NAMALWA (cell line): ENCODE results near the gene SPP1.
"Not testable (repeated sequence)": the region's sequence is repeated elsewhere in the genome, so short reads cannot be mapped to it uniquely, and the experiment has no call there.

Experiments used
- DNase-seq: peaks from one replicate; pipeline ENCODE4 v3.0.0-alpha.2; 2015; ENCODE audit warnings: low spot score

Gene SPP1

GRCh38 chr4:87975466-87975865 is at the start of gene SPP1:
SPP1 (plus strand) TSS chr4:87975714; CDS start chr4:87976896, 1,182 bp downstream.
- DNase-seq: peak; percentile 64

GRCh38 chr4:87926554-87927098 is 48.9 kb upstream of the SPP1 start:
- DNase-seq: no peak

- no peak for DNase-seq
Measured at GRCh38 chr4:87930629-87931028, 44.9 kb upstream of the SPP1 start.

DNA sequence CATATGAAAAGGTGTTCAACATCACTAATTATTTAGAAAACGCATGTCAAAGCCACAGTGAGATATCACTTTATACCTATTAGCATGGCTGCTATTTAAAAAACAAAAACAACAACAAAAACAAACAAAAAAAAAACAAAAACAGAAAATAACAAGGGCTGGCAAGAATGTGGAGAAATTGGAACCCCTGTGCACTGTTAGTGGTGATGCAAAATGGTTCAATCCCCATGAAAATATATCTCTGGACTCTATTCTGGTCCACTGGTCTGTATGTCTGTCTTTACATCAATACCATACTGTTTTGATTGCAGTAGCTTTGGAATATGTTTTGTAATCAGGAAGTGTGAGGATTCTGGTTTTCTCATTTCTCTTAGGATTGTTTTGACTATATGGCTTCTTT is 43.6 kb upstream of the SPP1 start:
- no peak for DNase-seq

DNA sequence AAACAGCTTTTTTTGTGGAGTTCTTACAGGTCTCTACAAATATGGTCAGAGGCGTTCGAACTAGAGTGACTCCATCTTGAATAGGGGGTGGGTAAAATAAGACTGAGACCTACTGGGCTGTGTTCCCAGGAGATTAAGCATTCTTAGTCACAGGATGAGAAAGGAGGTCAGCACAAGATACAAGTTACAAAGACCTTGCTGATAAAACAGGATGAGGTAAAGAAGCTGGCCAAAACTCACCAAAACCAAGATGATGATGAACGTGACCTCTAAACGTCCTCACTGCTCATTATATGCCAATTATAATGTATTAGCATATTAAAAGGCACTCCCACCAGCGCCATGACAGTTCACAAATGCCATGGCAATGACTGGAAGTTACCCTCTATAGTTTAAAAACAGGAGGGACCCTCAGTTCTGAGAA is 42.8 kb upstream of the SPP1 start:
- DNase-seq: no peak

- no peak for DNase-seq
Measured at GRCh38 chr4:87933337-87933736, 42.2 kb upstream of the SPP1 start.

- no peak for DNase-seq
Measured at GRCh38 chr4:87934157-87934704, 41.3 kb upstream of the SPP1 start.

GRCh38 chr4:87934973-87935372 is 40.5 kb upstream of the SPP1 start:
- DNase-seq: no peak

GRCh38 chr4:87935954-87936353 is 39.6 kb upstream of the SPP1 start:
- not testable (repeated sequence) for DNase-seq

DNA sequence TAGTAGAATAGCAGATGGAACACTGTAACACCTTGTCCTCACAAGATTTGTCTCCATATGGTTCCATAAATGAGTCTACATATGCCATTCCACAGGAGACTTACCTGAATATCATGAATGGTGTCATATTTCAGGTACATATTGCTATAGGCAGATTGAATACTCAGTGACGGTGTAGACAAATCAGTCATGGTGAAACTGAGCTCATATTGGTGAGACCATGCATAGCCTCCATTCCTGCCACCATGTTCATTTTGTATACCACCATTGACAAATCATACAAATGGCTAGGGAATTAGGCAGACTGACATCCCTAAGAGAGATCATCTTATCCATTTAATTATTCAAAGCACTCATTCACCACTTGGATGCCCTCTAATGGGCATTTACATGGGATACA is 38.0 kb upstream of the SPP1 start:
- DNase-seq: no peak

GRCh38 chr4:87938746-87939145 is 36.8 kb upstream of the SPP1 start:
- no peak for DNase-seq

- no peak for DNase-seq
Measured at GRCh38 chr4:87939978-87940690, 35.4 kb upstream of the SPP1 start.

GRCh38 chr4:87940809-87941208 is 34.7 kb upstream of the SPP1 start:
- DNase-seq: not testable (repeated sequence)

DNA sequence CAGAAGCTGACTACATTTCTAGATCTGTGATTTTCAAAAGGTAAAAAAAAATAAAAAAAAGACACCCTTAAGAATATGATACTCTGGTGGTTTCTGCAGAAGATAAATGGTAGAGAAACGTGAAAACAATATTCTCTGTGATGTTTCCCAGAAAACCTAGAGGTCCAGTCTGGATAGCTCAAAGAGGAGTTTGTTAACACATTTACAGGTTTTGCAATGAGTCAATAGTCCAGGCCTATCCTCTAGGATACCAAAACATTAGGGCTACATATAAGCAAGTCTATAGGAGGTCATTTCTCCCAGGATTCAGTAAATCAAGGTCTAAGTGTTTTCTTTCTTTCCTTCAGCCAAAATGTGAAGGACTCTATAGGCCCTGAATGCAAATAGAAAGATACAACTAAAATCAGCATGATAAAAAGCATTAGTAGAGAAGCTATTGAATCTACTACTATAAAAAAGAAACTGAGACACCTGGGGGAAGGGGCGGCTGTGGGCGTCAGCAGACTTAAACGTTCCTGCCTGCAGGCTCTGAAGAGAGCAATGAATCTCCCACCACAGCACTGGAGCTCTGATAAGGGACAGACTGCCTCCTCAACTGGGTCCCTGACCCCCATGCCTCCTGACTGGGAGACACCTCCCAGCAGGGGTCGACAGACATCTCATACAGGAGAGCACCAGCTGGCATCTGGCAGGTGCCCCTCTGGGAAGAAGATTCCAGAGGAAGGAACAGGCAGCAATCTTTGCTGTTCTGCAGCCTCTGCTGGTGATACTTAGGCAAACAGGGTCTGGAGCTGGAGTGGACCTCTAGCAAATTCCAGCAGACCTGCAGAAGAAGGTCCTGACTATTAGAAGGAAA is 33.7 kb upstream of the SPP1 start:
- DNase-seq: no peak

GRCh38 chr4:87943660-87944149 is 31.8 kb upstream of the SPP1 start:
- no peak for DNase-seq

- no peak for DNase-seq
Measured at GRCh38 chr4:87944967-87945366, 30.5 kb upstream of the SPP1 start.

DNA sequence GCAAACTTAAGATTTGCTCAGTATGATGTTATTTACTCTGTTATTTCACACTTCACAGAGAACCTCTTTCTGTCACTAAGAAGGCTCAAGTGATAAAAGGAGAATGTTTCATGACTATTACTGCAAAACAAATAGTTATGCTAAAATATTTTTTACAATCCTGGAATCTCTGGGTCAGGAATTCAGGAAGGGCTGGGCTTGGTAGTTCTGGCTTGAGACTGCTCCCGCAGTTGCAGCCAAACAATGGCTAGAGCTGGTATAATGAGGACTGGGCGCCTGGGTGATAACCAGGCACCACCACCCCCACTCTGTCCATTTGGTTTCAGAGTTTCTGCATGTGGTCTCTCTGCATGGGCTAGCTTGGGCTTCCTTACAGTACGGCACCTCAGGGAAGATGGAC is 28.7 kb upstream of the SPP1 start:
- no peak for DNase-seq

DNA sequence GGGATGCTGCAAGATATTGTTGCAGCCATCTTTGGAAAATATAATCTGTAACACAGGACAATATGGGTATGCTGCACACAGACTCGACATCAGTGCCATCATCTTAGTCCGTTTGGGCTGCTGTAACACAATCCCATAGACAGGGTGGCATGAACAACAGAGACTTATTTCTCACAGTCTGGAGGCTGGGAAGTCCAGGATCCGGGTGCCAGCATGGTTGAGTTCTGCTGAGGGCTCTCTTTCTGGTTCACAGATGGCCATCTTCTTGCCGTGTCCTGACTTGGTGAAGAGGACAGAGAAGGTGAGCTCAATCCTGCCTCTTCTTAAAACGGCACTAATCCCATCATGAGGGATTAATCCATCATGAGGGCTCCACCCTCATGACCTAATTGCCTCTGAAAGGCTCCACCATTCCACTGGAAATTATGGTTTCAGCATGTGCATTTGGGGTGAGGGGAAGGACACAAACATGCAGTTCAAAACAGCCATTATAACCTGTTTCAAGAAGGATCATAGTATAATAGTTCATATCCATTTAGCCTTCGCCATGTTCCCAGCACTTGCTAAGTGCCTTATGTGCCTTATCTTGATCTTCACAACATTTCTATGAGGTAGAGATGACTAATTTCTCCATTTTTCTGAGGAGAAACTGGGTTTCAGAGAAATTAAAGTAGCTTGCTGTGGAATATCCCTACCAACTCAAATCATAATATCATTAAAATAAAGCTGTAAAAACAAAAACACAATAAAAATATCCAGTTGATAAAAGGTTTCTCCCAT is 27.9 kb upstream of the SPP1 start:
- no peak for DNase-seq

GRCh38 chr4:87949961-87950360 is 25.6 kb upstream of the SPP1 start:
- no peak for DNase-seq

GRCh38 chr4:87950493-87950892 is 25.0 kb upstream of the SPP1 start:
- DNase-seq: no peak

- DNase-seq: no peak
Measured at GRCh38 chr4:87950936-87951511, 24.5 kb upstream of the SPP1 start.
